GM18873 (cell line): ENCODE data around the gene HIVEP1.

Experiments
- ATAC-seq: cut with Tn5 transposase; IDR thresholded peaks from one replicate; pipeline ENCODE4 v1.9.1; 2021; ENCODE audit warnings: mild to moderate bottlenecking, moderate library complexity, moderate number of reproducible peaks; ENCODE audit not compliant: unreplicated experiment, low FRiP score

Gene HIVEP1

GRCh38 chr6:12014027-12014872 lies 2.1 kb downstream of the HIVEP1 start:
- ATAC-seq = no peak

- no peak for ATAC-seq
Measured at GRCh38 chr6:12014873-12015149, 2.7 kb downstream of the HIVEP1 start.

- no peak for ATAC-seq
Measured at GRCh38 chr6:12017263-12017662, 5.2 kb downstream of the HIVEP1 start.

GRCh38 chr6:12017876-12018401 lies 5.8 kb downstream of the HIVEP1 start:
- no peak for ATAC-seq

GRCh38 chr6:12020187-12020791 lies 8.2 kb downstream of the HIVEP1 start:
- no peak for ATAC-seq

- no peak for ATAC-seq
Measured at GRCh38 chr6:12022481-12022880, 10.4 kb downstream of the HIVEP1 start.

- ATAC-seq = no peak
Measured at GRCh38 chr6:12022953-12023388, 10.9 kb downstream of the HIVEP1 start.

- no peak for ATAC-seq
Measured at GRCh38 chr6:12024216-12024615, 12.1 kb downstream of the HIVEP1 start.

- ATAC-seq = no peak
Measured at GRCh38 chr6:12024699-12025434, 12.8 kb downstream of the HIVEP1 start.

GRCh38 chr6:12026120-12026519 lies 14.0 kb downstream of the HIVEP1 start:
- no peak for ATAC-seq

GRCh38 chr6:12026833-12027232 lies 14.7 kb downstream of the HIVEP1 start:
- ATAC-seq = no peak

GRCh38 chr6:12028213-12028612 lies 16.1 kb downstream of the HIVEP1 start:
- no peak for ATAC-seq

- no peak for ATAC-seq
Measured at GRCh38 chr6:12029979-12030737, 18.0 kb downstream of the HIVEP1 start.

GRCh38 chr6:12030993-12031550 lies 19.0 kb downstream of the HIVEP1 start:
- ATAC-seq = no peak

GRCh38 chr6:12032783-12033573 lies 20.9 kb downstream of the HIVEP1 start:
- no peak for ATAC-seq

- no peak for ATAC-seq
Measured at GRCh38 chr6:12033770-12034169, 21.7 kb downstream of the HIVEP1 start.

- no peak for ATAC-seq
Measured at GRCh38 chr6:12034349-12034748, 22.2 kb downstream of the HIVEP1 start.

- ATAC-seq = no peak
Measured at GRCh38 chr6:12034837-12035236, 22.7 kb downstream of the HIVEP1 start.

- ATAC-seq = no peak
Measured at GRCh38 chr6:12036766-12037165, 24.7 kb downstream of the HIVEP1 start.
